Glutamatergic neuron (in vitro differentiated cells): ENCODE measurements around the gene ANP32E. TPM values are rescaled to one million over a fixed set of nuclear protein-coding genes. Genes with fewer than 3 reads are reported as not detected.

ENCODE experiments used
- DNase-seq: peaks from one replicate; pipeline ENCODE4 v3.0.0; 2022
- H3K27ac Mint-ChIP-seq: one replicate; pipeline ENCODE4 v1.8.0; 2020; ENCODE audit warnings: mild to moderate bottlenecking, mixed read lengths, inconsistent platforms; ENCODE audit not compliant: unreplicated experiment
- H3K27me3 Mint-ChIP-seq: one replicate; pipeline ENCODE4 v1.8.0; 2020; ENCODE audit warnings: mild to moderate bottlenecking, moderate library complexity, mixed read lengths, inconsistent platforms; ENCODE audit not compliant: unreplicated experiment
- H3K36me3 Mint-ChIP-seq: one replicate; pipeline ENCODE4 v1.8.0; 2020; ENCODE audit warnings: mild to moderate bottlenecking, mixed read lengths, inconsistent platforms; ENCODE audit not compliant: unreplicated experiment
- H3K4me1 Mint-ChIP-seq: one replicate; pipeline ENCODE4 v1.8.0; 2020; ENCODE audit warnings: mild to moderate bottlenecking, low read depth, mixed read lengths, inconsistent platforms; ENCODE audit not compliant: unreplicated experiment
- H3K4me3 Mint-ChIP-seq: one replicate; pipeline ENCODE4 v1.8.0; 2020; ENCODE audit warnings: mild to moderate bottlenecking, mixed read lengths, inconsistent platforms; ENCODE audit not compliant: unreplicated experiment
- H3K9me3 Mint-ChIP-seq: one replicate; pipeline ENCODE4 v1.8.0; 2020; ENCODE audit warnings: mild to moderate bottlenecking, moderate library complexity, mixed read lengths, inconsistent platforms; ENCODE audit not compliant: unreplicated experiment
- CTCF ChIP-seq: fragments of 200-600 bp; sonication (generic); IDR thresholded peaks from one replicate; pipeline ENCODE4 v1.5.0; 2021; ENCODE audit not compliant: partially characterized antibody, unreplicated experiment
- total RNA-seq: library from RNA; stranded (reverse); fragmentation: NEBNext Ultra II Directional; extraction: Animal tissue kit (Norgen Biotek cat#: 25700); gene quantifications from one replicate; pipeline ENCODE4 v1.2.1, GENCODE V29; 2021; ENCODE audit not compliant: unreplicated experiment

ANP32E gene
- total RNA-seq, 1 donor from 2014 or later: 24.3 TPM

GRCh38 chr1:150180474-150180873 lies 55.4 kb downstream of the ANP32E start:
- H3K4me1 Mint-ChIP-seq: no peaks in the 10 kb centered on the region
- no peak for DNase-seq
- H3K27ac Mint-ChIP-seq: no peak overlapping the region
- H3K9me3 Mint-ChIP-seq: no peaks in the 10 kb centered on the region
- H3K27me3 Mint-ChIP-seq: no peaks in the 10 kb centered on the region
- TF ChIP-seq CTCF: no peak
- no peaks in the 10 kb centered on the region for H3K36me3 Mint-ChIP-seq
- H3K4me3 Mint-ChIP-seq: no peak overlapping the region

- TF ChIP-seq CTCF: no peak
- no peaks in the 10 kb centered on the region for H3K36me3 Mint-ChIP-seq
- H3K9me3 Mint-ChIP-seq: no peaks in the 10 kb centered on the region
- no peaks in the 10 kb centered on the region for H3K27me3 Mint-ChIP-seq
- H3K27ac Mint-ChIP-seq: no peak overlapping the region
- H3K4me1 Mint-ChIP-seq: no peaks in the 10 kb centered on the region
- H3K4me3 Mint-ChIP-seq: no peak overlapping the region
- DNase-seq: no peak
Observed at GRCh38 chr1:150179867-150180266, 56.0 kb downstream of the ANP32E start.

- no peak for DNase-seq
- H3K9me3 Mint-ChIP-seq: no peaks in the 10 kb centered on the region
- no peak overlapping the region for H3K27ac Mint-ChIP-seq
- no peaks in the 10 kb centered on the region for H3K36me3 Mint-ChIP-seq
- H3K4me1 Mint-ChIP-seq: no peaks in the 10 kb centered on the region
- H3K4me3 Mint-ChIP-seq: no peak overlapping the region
- no peaks in the 10 kb centered on the region for H3K27me3 Mint-ChIP-seq
- no peak for TF ChIP-seq CTCF
Observed at GRCh38 chr1:150178548-150178947, 57.4 kb downstream of the ANP32E start.

DNA sequence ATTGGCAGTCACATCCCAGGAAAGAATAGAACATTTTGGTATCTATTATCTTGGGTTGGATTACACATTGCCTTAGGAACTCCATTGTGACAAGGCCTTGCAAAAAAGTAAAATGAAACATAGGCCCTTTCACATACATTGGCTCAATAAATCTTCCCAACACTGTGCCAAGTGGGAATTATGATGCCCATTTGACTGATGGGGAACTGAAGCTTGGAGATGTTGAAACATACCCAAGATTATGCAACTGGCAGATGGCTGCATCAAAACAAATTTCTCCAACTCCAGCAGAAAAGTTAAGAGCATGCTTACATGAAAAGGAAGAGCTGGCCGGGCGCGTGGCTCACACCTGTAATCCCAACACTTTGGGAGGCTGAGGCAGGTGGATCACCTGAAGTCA lies 59.3 kb downstream of the ANP32E start:
- H3K4me3 Mint-ChIP-seq: no peak overlapping the region

GRCh38 chr1:150173141-150173585 lies 62.7 kb downstream of the ANP32E start:
- Mint-ChIP-seq H3K4me1 (no peaks in the 10 kb centered on the region), H3K9me3 (peaks cover 1% of the 10 kb centered on the region), H3K27me3 (no peaks in the 10 kb centered on the region), H3K36me3 (no peaks in the 10 kb centered on the region), H3K27ac (no peak overlapping the region), H3K4me3 (no peak overlapping the region)
- no peak for DNase-seq
- TF ChIP-seq CTCF: no peak

More for the DNA sequence above, 59.3 kb downstream of the ANP32E start:
- TF ChIP-seq CTCF: no peak
- Mint-ChIP-seq H3K4me1 (no peaks in the 10 kb centered on the region), H3K9me3 (no peaks in the 10 kb centered on the region), H3K36me3 (no peaks in the 10 kb centered on the region), H3K27ac (no peak overlapping the region), H3K27me3 (no peaks in the 10 kb centered on the region)
- no peak for DNase-seq
